Stimulated activated CD4-positive, alpha-beta T cell treated with anti-CD3 and anti-CD28 coated beads, Interleukin-15, amount 100 ng/mL, for 48 hours (primary cell): ENCODE data around the gene INTS4.
"Not testable (repeated sequence)": the region's sequence is repeated elsewhere in the genome, so short reads cannot be mapped to it uniquely, and the experiment has no call there.

Source experiments
- DNase-seq, 2 donors: peaks; one replicate each; pipeline ENCODE4 v3.0.0-alpha.2; 2020; ENCODE audit warnings: low read depth in 2 of 2

INTS4 gene

GRCh38 chr11:77943296-77943695, 51.2 kb downstream of the INTS4 start:
- not testable (repeated sequence) for DNase-seq

DNA sequence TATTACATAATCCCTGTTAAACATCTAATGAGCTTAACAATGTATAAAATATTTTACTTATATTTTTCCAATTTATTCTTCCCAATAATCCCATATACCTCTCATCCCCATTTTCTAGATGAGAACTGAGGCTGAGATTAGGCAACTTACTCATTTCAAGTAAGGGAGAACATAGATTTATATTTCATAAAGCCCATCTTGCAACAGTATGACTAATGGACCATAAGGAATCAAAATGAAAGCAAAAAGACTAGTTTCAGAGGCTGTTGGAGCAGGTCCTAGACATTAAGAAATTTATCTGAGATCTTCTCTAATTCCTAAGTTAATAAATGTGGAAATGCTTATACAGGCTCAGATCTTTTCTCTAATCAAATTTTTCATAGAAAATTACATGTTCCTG, 52.0 kb downstream of the INTS4 start:
- not testable (repeated sequence) for DNase-seq

DNA sequence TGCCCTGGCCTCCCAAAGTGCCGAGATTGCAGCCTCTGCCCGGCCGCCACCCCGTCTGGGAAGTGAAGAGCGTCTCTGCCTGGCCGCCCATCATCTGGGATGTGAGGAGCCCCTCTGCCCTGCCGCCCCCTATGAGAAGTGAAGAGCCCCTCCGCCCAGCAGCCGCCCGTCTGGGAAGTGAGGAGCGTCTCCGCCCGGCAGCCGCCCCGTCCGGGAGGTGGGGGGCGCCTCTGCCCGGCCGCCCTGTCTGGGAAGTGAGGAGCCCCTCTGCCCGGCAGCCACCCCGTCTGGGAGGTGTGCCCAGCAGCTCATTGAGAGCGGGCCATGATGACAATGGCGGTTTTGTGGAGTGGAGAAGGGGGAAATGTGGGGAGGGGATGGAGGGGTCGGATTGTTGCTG, 60.9 kb downstream of the INTS4 start:
- DNase-seq, result not testable (repeated sequence)

DNA sequence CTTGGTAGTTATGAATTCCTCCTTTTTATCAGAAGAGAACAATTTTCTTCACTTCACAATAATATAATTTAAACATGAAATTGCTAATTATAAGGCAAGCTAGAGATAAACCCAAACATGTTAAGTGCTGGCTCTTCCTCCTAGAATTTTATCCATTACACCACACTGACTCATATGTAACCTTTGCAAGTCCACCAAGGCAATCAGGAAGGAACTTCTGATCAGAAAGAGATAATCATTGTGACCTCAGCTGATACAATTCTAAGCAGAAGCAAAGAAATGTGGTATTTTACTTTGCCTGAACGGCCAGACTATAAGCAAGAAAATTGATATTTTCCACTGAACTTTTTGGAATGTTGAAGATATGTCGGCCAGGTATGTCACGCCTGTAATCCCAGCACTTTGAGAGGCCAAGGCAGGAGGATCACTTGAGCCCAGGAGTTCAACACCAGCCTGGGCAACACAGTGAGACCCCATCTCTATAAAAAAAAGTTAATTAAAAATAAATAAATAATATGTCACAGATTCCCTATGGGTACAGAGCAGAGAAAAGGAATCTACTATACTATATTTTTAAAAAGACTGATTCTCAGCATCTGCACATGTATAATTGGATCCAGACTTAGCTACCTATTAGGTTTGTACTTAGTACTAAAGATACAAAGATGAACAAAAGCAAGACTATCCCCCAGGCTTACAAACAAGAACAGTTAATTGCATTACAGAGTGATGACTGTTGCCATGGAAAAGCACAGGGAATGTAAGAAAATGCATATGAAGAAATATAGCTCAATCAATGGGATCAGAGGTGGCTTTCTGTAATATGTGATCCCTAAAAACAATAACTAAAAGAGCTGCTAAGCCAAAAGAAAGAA, 63.9 kb downstream of the INTS4 start:
- not testable (repeated sequence) for DNase-seq

DNA sequence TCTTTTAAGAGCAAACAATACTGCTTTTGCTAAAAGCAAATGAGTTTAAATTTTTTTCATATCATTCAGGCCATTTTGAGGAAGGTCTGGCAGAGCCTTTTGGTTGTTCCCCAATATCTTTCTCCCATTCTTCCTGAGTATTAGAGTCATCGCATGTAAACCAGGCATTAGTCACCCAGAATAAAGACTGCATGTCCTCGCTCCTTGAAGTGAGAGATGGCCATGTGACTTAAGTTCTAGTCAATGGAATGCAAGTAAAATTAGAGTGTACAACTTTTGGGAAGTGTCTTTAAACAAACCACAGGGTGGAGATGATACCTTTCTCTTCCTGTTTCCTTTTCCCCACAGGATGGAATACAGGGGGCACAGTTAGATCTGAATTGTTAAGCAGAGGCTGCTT, 76.8 kb downstream of the INTS4 start:
- DNase-seq, result not testable (repeated sequence)

DNA sequence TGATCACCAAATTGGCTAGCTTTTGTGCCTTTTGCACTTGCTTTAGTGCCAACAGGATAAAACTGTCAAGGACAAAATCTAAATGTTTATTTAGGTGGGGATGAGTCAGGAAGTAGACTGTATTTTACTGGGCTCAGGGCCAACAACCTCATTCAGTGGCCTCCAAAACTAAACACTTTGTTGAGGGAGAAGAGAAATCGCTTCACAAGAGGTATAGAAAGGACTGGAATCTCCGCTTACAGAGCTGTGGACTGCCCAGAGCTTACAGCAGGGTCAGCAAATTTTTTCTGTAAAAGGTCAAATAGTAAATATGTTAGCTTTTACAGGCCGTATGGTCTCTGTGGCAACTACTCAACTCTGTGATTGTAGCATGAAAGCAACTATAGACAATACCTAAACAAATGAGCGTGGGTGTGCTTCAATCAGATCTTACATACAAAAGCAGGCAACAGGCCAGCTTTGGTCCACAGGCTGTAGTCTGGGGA, 80.1 kb downstream of the INTS4 start:
- DNase-seq, result not testable (repeated sequence)

DNA sequence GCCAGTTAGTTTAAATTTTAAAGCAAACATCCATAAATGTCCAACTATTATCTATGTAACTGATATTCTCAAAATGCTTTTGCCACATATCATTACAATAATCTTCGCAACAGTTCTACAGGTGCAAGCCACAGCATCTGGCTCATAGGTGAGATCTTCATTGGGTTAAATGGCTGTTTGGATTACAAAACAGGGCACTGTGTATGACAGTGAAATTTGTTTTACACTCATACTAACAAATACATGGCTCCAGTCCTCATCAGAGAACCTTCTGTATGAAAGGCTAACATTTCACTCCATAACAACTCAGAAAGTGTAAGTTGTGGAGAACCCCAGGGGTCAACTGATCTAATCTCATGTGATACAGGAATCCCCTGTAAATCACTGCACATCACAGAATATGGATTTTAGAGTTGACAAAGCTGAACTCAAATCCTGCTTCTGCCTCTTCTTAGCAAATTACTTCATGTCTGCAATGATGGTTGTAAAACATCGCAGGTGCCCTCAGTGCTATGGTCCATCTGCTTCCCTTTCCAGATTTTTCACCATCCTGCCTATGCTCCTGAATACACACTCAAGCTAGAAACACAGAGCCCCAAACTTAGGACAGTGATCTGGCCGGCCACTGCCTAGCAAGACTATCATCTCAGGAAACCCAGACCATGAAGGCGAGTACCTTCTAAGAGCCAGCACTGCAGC, 80.7 kb downstream of the INTS4 start:
- not testable (repeated sequence) for DNase-seq

- not testable (repeated sequence) for DNase-seq
Measured at GRCh38 chr11:77910828-77911227, 83.6 kb downstream of the INTS4 start.

DNA sequence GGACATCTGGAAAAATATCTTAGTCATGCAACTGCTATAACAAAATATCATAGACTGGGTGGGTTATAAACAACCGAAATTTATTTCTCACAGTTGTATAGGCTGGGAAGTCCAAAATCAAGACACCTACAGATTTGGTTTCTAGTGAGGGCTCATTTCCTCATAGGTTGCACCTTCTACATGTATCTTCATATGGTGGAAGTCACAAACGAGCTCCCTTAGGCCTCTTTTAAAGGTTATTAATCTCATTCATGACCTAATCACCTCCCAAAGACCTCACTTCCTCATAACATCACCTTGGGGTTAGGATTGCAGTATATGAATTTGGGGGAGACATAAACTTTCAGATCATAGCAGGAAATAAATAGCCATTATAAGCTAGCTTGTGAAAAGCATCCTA, 85.2 kb downstream of the INTS4 start:
- no peak for DNase-seq

GRCh38 chr11:77908835-77909234, 85.6 kb downstream of the INTS4 start:
- no peak for DNase-seq

- DNase-seq, result not testable (repeated sequence)
Measured at GRCh38 chr11:77894949-77895348, 99.5 kb downstream of the INTS4 start.

DNA sequence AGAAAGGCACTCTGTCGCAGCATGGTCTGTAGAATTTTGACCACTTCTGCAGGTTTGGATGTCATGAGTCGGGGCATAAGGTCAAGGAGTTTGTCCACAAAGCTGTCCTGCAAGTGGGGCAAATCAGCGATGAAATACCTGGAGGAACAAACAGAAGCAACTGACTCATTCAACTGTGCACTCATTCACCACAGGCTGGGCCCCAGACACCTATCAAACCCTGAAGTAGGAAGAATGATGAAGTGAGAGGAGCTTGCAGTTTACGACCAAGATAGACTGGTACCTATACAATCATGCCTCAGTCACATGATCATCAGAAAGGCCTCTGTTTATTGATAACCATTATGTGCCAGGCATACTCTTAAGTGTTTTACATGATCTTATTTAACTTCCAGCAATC, 102.8 kb downstream of the INTS4 start:
- DNase-seq, result not testable (repeated sequence)

DNA sequence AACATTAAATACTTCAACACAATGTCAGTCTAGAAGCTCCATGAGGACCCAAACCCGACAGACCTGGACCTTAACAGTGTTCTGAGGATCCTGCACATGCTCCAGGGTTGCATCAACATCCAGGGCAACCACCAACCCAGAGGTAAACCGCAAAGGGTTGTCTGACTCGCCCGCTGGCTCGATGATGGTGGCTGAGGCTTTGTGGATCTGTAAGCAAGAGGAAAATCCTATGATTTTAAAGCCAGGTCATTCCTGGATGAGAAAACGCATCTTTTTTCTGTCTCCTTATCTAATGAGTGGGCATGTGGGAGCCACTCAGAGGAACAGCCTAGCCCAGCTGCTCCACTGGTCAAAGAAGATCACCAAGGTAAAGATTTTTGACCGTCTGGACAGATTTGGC, 103.2 kb downstream of the INTS4 start:
- not testable (repeated sequence) for DNase-seq

DNA sequence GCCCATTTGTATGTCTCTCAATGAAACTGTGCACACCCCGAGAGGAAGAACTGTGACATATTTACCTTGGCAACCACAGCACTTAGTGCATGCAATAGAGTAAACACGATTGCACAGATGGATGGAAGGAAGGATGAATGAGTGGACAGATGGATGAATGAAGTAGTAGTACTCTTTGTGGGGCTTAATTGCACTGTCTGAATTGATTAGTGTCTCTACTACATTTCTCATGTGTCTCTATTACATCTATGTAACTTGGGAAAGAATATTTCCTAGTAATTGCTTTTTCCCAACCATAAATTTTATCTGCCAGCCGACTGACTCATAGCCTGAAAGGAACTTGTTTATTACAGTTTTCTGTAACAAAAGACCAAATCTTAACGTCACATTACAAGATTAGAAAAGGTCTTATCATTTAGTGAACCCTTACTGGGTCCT, 103.8 kb downstream of the INTS4 start:
- not testable (repeated sequence) for DNase-seq

GRCh38 chr11:77890100-77890614, 104.3 kb downstream of the INTS4 start:
- DNase-seq, result not testable (repeated sequence)

- DNase-seq, result not testable (repeated sequence)
Measured at GRCh38 chr11:77889045-77889444, 105.4 kb downstream of the INTS4 start.

GRCh38 chr11:77886401-77886800, 108.1 kb downstream of the INTS4 start:
- no peak for DNase-seq

GRCh38 chr11:77884829-77885190, 109.7 kb downstream of the INTS4 start:
- DNase-seq, result no peak

- DNase-seq, result no peak
Measured at GRCh38 chr11:77884186-77884828, 110.2 kb downstream of the INTS4 start.

DNA sequence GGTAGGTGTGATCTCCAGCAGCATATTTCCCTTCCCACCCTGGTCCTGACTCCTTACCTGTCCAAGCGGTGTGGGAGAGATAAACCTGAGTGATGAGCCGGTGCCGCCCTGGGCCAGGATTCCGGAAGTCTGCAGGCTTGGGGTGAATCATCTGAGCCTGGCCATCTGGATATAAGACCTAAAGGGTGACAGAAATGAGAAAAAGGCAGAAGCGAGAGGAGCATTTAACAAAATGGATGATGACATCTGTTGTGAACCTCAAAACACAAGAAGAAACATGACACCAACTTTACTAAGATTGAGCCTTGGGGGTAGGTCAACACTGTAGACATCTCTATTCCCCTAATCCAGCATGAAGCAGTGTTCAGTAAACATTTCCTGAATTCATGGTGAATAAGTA, 110.7 kb downstream of the INTS4 start:
- no peak for DNase-seq

GRCh38 chr11:77882396-77882795, 112.1 kb downstream of the INTS4 start:
- DNase-seq, result no peak

- DNase-seq, result no peak
Measured at GRCh38 chr11:77879218-77879617, 115.2 kb downstream of the INTS4 start.
